A549 (cell line): Measurements from ENCODE around the gene MEI4. TPM values are rescaled to one million over a fixed set of nuclear protein-coding genes. Genes with fewer than 3 reads are reported as not detected.

Experiments used
- ATAC-seq, 2 experiments: fragments of 200-7000 bp in 1 of 2; fragments of >200 bp in 1 of 2; cut with Nextera tagmentation in 1 of 2; cut with Tn5 transposase in 1 of 2; 3 replicates each; pipeline versions ENCODE4 v1.8.0 to v1.9.1; 2018 to 2020; ENCODE audit warnings: mild to moderate bottlenecking in 1 of 2, moderate library complexity in 1 of 2
- CTCF ChIA-PET: fragments of 300-600 bp; sonication (Branson Sonifier 250); formaldehyde crosslinking; extraction: SDS; loops from one replicate; lab custom pipeline; 2021; ENCODE audit warnings: antibody characterized with exemption, inconsistent platforms; lab: Yijun Ruan, JAX
- POLR2A ChIA-PET: fragments of 350-600 bp; formaldehyde crosslinking; extraction: SDS; loops from one replicate; lab custom pipeline; 2021; ENCODE audit warnings: antibody characterized with exemption, inconsistent platforms; lab: Yijun Ruan, JAX
- DNase-seq, 2 experiments: peaks; one replicate each; pipeline versions ENCODE4 v3.0.0 to v3.0.0-alpha.2; 2011 to 2016; ENCODE audit warnings: low read depth in 1 of 2, low spot score in 1 of 2
- FAIRE-seq: peaks from 2 replicates; lab custom pipeline; 2011; peaks lifted over from hg19 to GRCh38; lab: Jason Lieb, UNC
- H3K27ac ChIP-seq, 2 experiments: fragments of >200 bp; sonication (Bioruptor Twin); formaldehyde crosslinking; 3 replicates each; pipeline ENCODE4 v1.5.1; 2016 to 2017
- H3K4me1 ChIP-seq: fragments of >200 bp; sonication (Bioruptor Twin); formaldehyde crosslinking; 3 replicates; pipeline ENCODE4 v1.6.1; 2016
- H3K4me2 ChIP-seq: fragments of >200 bp; sonication (Bioruptor Twin); formaldehyde crosslinking; 3 replicates; pipeline ENCODE4 v1.6.1; 2016
- H3K4me3 ChIP-seq: fragments of >200 bp; sonication (Bioruptor Twin); formaldehyde crosslinking; 3 replicates; pipeline ENCODE4 v1.5.1; 2016
- H3K9me3 ChIP-seq: fragments of >200 bp; sonication (Bioruptor Twin); formaldehyde crosslinking; 3 replicates; pipeline ENCODE4 v1.6.1; 2016
- BHLHE40 ChIP-seq: IDR thresholded peaks from 2 replicates; pipeline ENCODE4 v1.6.1; 2012; ENCODE audit warnings: low read depth, low read length, inconsistent platforms
- CBX2 ChIP-seq: fragments of 200-600 bp; sonication (generic); IDR thresholded peaks from 2 replicates; pipeline ENCODE4 v1.6.1; 2016; ENCODE audit warnings: low read depth, mild to moderate bottlenecking, borderline replicate concordance
- CHD2 ChIP-seq: fragments of 150-350 bp; IDR thresholded peaks from 2 replicates; pipeline ENCODE4 v1.6.1; 2014; ENCODE audit warnings: low read length; ENCODE audit not compliant: partially characterized antibody
- CTCF ChIP-seq: fragments of >200 bp; sonication (Bioruptor Twin); formaldehyde crosslinking; IDR thresholded peaks from 3 replicates; pipeline ENCODE4 v1.5.1; 2016
- E2F6 ChIP-seq: IDR thresholded peaks from 2 replicates; pipeline ENCODE4 v1.6.1; 2012; ENCODE audit warnings: low read depth, borderline replicate concordance
- EHF ChIP-seq: fragments of 250-450 bp; sonication (Bioruptor Pico); IDR thresholded peaks from 2 replicates; pipeline ENCODE4 v1.5.0; 2020; ENCODE audit warnings: mild to moderate bottlenecking
- ELK1 ChIP-seq: fragments of 150-350 bp; IDR thresholded peaks from 2 replicates; pipeline ENCODE4 v1.6.1; 2014; ENCODE audit warnings: low read depth, mild to moderate bottlenecking, low read length
- ESRRA ChIP-seq: fragments of 150-350 bp; IDR thresholded peaks from 2 replicates; pipeline ENCODE4 v1.6.1; 2014; ENCODE audit warnings: mild to moderate bottlenecking, low read length, borderline replicate concordance
- GATA3 ChIP-seq: IDR thresholded peaks from 2 replicates; pipeline ENCODE4 v1.6.1; 2012; ENCODE audit warnings: borderline replicate concordance
- JUN ChIP-seq, 2 experiments: fragments of >200 bp; sonication (Bioruptor Twin); formaldehyde crosslinking; IDR thresholded peaks; 2 replicates in 1 of 2; 3 replicates in 1 of 2; pipeline ENCODE4 v1.6.1; 2016 to 2017
- KDM1A ChIP-seq: fragments of 200-600 bp; sonication (generic); IDR thresholded peaks from 2 replicates; pipeline ENCODE4 v1.6.1; 2016; ENCODE audit warnings: low read depth, mild to moderate bottlenecking
- KDM5A ChIP-seq: fragments of 200-600 bp; sonication (generic); IDR thresholded peaks from 2 replicates; pipeline ENCODE4 v1.6.1; 2016; ENCODE audit warnings: antibody characterized with exemption, mild to moderate bottlenecking
- MAZ ChIP-seq: fragments of 150-350 bp; IDR thresholded peaks from 2 replicates; pipeline ENCODE4 v1.6.1; 2014; ENCODE audit warnings: antibody characterized with exemption, low read depth, low read length, borderline replicate concordance
- MYC ChIP-seq: IDR thresholded peaks from 2 replicates; pipeline ENCODE4 v1.6.1; 2012; ENCODE audit warnings: mild to moderate bottlenecking, inconsistent platforms, low read length, improper control_type of control experiment, borderline replicate concordance
- NR3C1 ChIP-seq: fragments of >200 bp; sonication (Bioruptor Twin); formaldehyde crosslinking; IDR thresholded peaks from 3 replicates; pipeline ENCODE4 v1.6.1; 2017
- POLR2A ChIP-seq: IDR thresholded peaks from 2 replicates; pipeline ENCODE4 v1.6.1; 2012; ENCODE audit warnings: mild to moderate bottlenecking, low read length
- RARB ChIP-seq: fragments of 250-450 bp; sonication (Bioruptor Pico); IDR thresholded peaks from 2 replicates; pipeline ENCODE4 v1.8.0; 2021; ENCODE audit warnings: mild to moderate bottlenecking, moderate library complexity
- TFCP2L1 ChIP-seq: fragments of 250-450 bp; sonication (Bioruptor Pico); IDR thresholded peaks from 2 replicates; pipeline ENCODE4 v1.5.0; 2021; ENCODE audit warnings: mild to moderate bottlenecking
- ZC3H11A ChIP-seq: fragments of 450-650 bp; IDR thresholded peaks from 2 replicates; pipeline ENCODE4 v1.6.1; 2014; ENCODE audit warnings: antibody characterized with exemption, mild to moderate bottlenecking
- ZFP36 ChIP-seq: fragments of 450-650 bp; IDR thresholded peaks from 2 replicates; pipeline ENCODE4 v1.6.1; 2014; ENCODE audit warnings: borderline replicate concordance; ENCODE audit not compliant: partially characterized antibody
- ZNF302 ChIP-seq: fragments of 250-450 bp; sonication (Bioruptor Pico); IDR thresholded peaks from 2 replicates; pipeline ENCODE4 v1.9.0; 2021; ENCODE audit warnings: inconsistent platforms, mild to moderate bottlenecking, moderate library complexity
- ZSCAN20 ChIP-seq: fragments of 250-450 bp; sonication (Bioruptor Pico); IDR thresholded peaks from 2 replicates; pipeline ENCODE4 v1.8.0; 2022; ENCODE audit warnings: mild to moderate bottlenecking, moderate library complexity
- WGBS: methylation state at CpG from one replicate; pipeline ENCODE4 v1.1.6; 2017; ENCODE audit errors: missing lambda C conversion rate; 5-methylcytosine and 5-hydroxymethylcytosine counted together
- polyA plus RNA-seq, 4 experiments: library from polyadenylated mRNA; depleted of rRNA in 3 of 4; stranded (reverse); fragments of >200 nt; fragmentation: RNase III in 1 of 4; extraction: RNeasy Plus Mini Kit Qiagen cat#74134 plus additional on column Dnase treatment in 1 of 4; gene quantifications; 2 replicates in 3 of 4; 3 replicates in 1 of 4; pipeline ENCODE4 v1.2.3, GENCODE V29; 2011 to 2017
- TF ChIP-seq, protein P1 (sequence below): fragments of 250-450 bp; sonication (Bioruptor Pico); IDR thresholded peaks from 2 replicates; pipeline ENCODE4 v1.5.0; 2020; ENCODE audit warnings: low read depth, mild to moderate bottlenecking, moderate library complexity
- TF ChIP-seq, protein P2 (sequence below): fragments of 250-450 bp; sonication (Bioruptor Pico); IDR thresholded peaks from 2 replicates; pipeline ENCODE4 v1.5.0; 2021; ENCODE audit warnings: mild to moderate bottlenecking, moderate library complexity, borderline replicate concordance

MEI4 gene
- polyA plus RNA-seq, 2 of the 4 experiments (the other 2 are of a cell fraction) = not detected

- Histone ChIP-seq H3K4me1 (no peaks in the 10 kb centered on the region), H3K27ac (no peak overlapping the region), H3K4me2 (no peak overlapping the region), H3K9me3 (no peaks in the 10 kb centered on the region), H3K4me3 (no peak overlapping the region)
- TF ChIP-seq JUN (IDR thresholded peaks at IDR 0.05) (no peak), BHLHE40 (no peak), CBX2 (no peak), ZNF302 (CRISPR knock-in tag) (no peak), TFCP2L1 (no peak), NR3C1 (no peak), GATA3 (no peak), ELK1 (no peak), MYC (no peak)
- WGBS = 64% methylated on average over 1 of the region's 2 CpGs
- ATAC-seq (no peak), FAIRE-seq (no peak), DNase-seq (no peak)
- CTCF ChIA-PET = no interaction called here
- POLR2A ChIA-PET = no interaction called here
Observed at GRCh38 chr6:77707603-77708002, 54.8 kb downstream of the MEI4 start.

- ChIA-PET CTCF (no interaction called here), POLR2A (no interaction called here)
- no peak overlapping the region for H3K4me3 ChIP-seq
- WGBS = 50% methylated on average over 6 of the region's 6 CpGs
- no peaks in the 10 kb centered on the region for H3K4me1 ChIP-seq
- H3K4me2 ChIP-seq = no peak overlapping the region
- no peak overlapping the region for H3K27ac ChIP-seq
- no peak for FAIRE-seq
- no peaks in the 10 kb centered on the region for H3K9me3 ChIP-seq
- no peak for DNase-seq
- TF ChIP-seq POLR2A (no peak), ZNF302 (CRISPR knock-in tag) (no peak), CHD2 (no peak), CTCF (no peak), MAZ (no peak), EHF (CRISPR knock-in tag) (no peak), ZFP36 (no peak), ESRRA (no peak), E2F6 (no peak), ZC3H11A (no peak), RARB (CRISPR knock-in tag) (no peak), KDM5A (no peak), ZSCAN20 (CRISPR knock-in tag) (no peak), NR3C1 (no peak), KDM1A (no peak), TFCP2L1 (no peak)
- TF ChIP-seq, protein P1, sequence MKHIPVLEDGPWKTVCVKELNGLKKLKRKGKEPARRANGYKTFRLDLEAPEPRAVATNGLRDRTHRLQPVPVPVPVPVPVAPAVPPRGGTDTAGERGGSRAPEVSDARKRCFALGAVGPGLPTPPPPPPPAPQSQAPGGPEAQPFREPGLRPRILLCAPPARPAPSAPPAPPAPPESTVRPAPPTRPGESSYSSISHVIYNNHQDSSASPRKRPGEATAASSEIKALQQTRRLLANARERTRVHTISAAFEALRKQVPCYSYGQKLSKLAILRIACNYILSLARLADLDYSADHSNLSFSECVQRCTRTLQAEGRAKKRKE = no peak
- TF ChIP-seq, protein P2, sequence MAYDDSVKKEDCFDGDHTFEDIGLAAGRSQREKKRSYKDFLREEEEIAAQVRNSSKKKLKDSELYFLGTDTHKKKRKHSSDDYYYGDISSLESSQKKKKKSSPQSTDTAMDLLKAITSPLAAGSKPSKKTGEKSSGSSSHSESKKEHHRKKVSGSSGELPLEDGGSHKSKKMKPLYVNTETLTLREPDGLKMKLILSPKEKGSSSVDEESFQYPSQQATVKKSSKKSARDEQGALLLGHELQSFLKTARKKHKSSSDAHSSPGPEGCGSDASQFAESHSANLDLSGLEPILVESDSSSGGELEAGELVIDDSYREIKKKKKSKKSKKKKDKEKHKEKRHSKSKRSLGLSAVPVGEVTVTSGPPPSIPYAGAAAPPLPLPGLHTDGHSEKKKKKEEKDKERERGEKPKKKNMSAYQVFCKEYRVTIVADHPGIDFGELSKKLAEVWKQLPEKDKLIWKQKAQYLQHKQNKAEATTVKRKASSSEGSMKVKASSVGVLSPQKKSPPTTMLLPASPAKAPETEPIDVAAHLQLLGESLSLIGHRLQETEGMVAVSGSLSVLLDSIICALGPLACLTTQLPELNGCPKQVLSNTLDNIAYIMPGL (CRISPR knock-in tag) = no peak
- TF ChIP-seq, all 56 proteins: peak for 0
- no peak for ATAC-seq
Observed at GRCh38 chr6:77715588-77715987, 62.7 kb downstream of the MEI4 start.
